Endothelial cell (in vitro differentiated cells): Measurements from ENCODE around the gene ELAC1. TPM values are rescaled to one million over a fixed set of nuclear protein-coding genes. Genes with fewer than 3 reads are reported as not detected.

Experiments
- DNase-seq: peaks from one replicate; pipeline ENCODE4 v3.0.0; 2021; ENCODE audit warnings: low spot score
- H3K27ac Mint-ChIP-seq: one replicate; pipeline ENCODE4 v1.8.0; 2021; ENCODE audit warnings: mixed read lengths, inconsistent platforms; ENCODE audit not compliant: unreplicated experiment
- H3K27me3 Mint-ChIP-seq: one replicate; pipeline ENCODE4 v1.8.0; 2021; ENCODE audit warnings: mild to moderate bottlenecking, moderate library complexity, mixed read lengths, inconsistent platforms; ENCODE audit not compliant: unreplicated experiment
- H3K36me3 Mint-ChIP-seq: one replicate; pipeline ENCODE4 v1.8.0; 2021; ENCODE audit warnings: mild to moderate bottlenecking, low read depth, mixed read lengths, inconsistent platforms; ENCODE audit not compliant: unreplicated experiment
- H3K4me1 Mint-ChIP-seq: one replicate; pipeline ENCODE4 v1.8.0; 2021; ENCODE audit warnings: mild to moderate bottlenecking, mixed read lengths, inconsistent platforms; ENCODE audit not compliant: unreplicated experiment
- H3K4me3 Mint-ChIP-seq: one replicate; pipeline ENCODE4 v1.8.0; 2021; ENCODE audit warnings: mild to moderate bottlenecking, mixed read lengths, inconsistent platforms; ENCODE audit not compliant: unreplicated experiment
- H3K9me3 Mint-ChIP-seq: one replicate; pipeline ENCODE4 v1.8.0; 2021; ENCODE audit warnings: mixed read lengths, inconsistent platforms; ENCODE audit not compliant: unreplicated experiment
- CTCF ChIP-seq: fragments of 200-600 bp; sonication (generic); IDR thresholded peaks from one replicate; pipeline ENCODE4 v1.5.0; 2021; ENCODE audit warnings: antibody characterized with exemption; ENCODE audit not compliant: unreplicated experiment
- total RNA-seq: library from RNA; stranded (reverse); fragmentation: NEBNext Ultra II Directional; extraction: Animal tissue kit (Norgen Biotek cat#: 25700); gene quantifications from one replicate; pipeline ENCODE4 v1.2.1, GENCODE V29; 2021; ENCODE audit not compliant: unreplicated experiment

Gene ELAC1
- total RNA-seq, 1 donor from 2014 or later, result 10.5 TPM

DNA sequence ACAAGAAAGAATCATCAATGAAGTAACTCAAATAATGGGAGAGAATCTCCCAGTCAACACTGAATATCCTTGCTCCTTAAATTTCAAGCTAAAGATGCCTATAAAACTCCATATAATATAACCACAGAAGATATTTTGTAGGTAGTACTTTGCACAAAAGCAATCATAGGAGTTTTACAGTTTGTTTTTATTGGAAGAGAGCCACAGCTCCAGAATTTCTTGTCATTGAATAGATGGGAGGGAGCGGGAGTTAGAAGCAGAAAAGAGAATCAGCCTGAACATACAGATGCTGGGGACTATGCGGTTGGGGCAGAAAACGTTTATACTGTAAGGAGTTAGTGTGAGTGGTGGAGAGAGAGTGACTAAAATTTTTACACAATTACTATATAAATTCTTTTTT is 43.9 kb downstream of the ELAC1 start:
- no peak for DNase-seq
- no peak for TF ChIP-seq CTCF
- H3K27ac Mint-ChIP-seq, result no peak overlapping the region

GRCh38 chr18:51012441-51012840 is 44.6 kb downstream of the ELAC1 start:
- no peak overlapping the region for H3K27ac Mint-ChIP-seq
- H3K36me3 Mint-ChIP-seq, result peaks cover 4% of the 10 kb centered on the region

More for the DNA sequence above, 43.9 kb downstream of the ELAC1 start:
- peaks cover 4% of the 10 kb centered on the region for H3K36me3 Mint-ChIP-seq
- H3K27me3 Mint-ChIP-seq, result peaks cover 2% of the 10 kb centered on the region
- no peaks in the 10 kb centered on the region for H3K4me1 Mint-ChIP-seq
- H3K4me3 Mint-ChIP-seq, result no peak overlapping the region
- no peaks in the 10 kb centered on the region for H3K9me3 Mint-ChIP-seq

GRCh38 chr18:51013259-51013658 is 45.4 kb downstream of the ELAC1 start:
- peaks cover 2% of the 10 kb centered on the region for H3K27me3 Mint-ChIP-seq
- no peak overlapping the region for H3K27ac Mint-ChIP-seq
- no peak overlapping the region for H3K4me3 Mint-ChIP-seq
- no peak for DNase-seq
- peaks cover 4% of the 10 kb centered on the region for H3K36me3 Mint-ChIP-seq
- no peaks in the 10 kb centered on the region for H3K4me1 Mint-ChIP-seq
- H3K9me3 Mint-ChIP-seq, result no peaks in the 10 kb centered on the region
- no peak for TF ChIP-seq CTCF

More at GRCh38 chr18:51012441-51012840, 44.6 kb downstream of the ELAC1 start:
- Mint-ChIP-seq H3K4me1 (no peaks in the 10 kb centered on the region), H3K9me3 (no peaks in the 10 kb centered on the region), H3K4me3 (no peak overlapping the region), H3K27me3 (peaks cover 2% of the 10 kb centered on the region)
- no peak for DNase-seq
- TF ChIP-seq CTCF, result no peak

- no peaks in the 10 kb centered on the region for H3K36me3 Mint-ChIP-seq
- no peaks in the 10 kb centered on the region for H3K9me3 Mint-ChIP-seq
- no peaks in the 10 kb centered on the region for H3K27me3 Mint-ChIP-seq
- TF ChIP-seq CTCF, result no peak
- H3K4me1 Mint-ChIP-seq, result no peaks in the 10 kb centered on the region
- H3K27ac Mint-ChIP-seq, result no peak overlapping the region
- no peak for DNase-seq
- H3K4me3 Mint-ChIP-seq, result no peak overlapping the region
Measured at GRCh38 chr18:51017140-51017879, 49.5 kb downstream of the ELAC1 start.

DNA sequence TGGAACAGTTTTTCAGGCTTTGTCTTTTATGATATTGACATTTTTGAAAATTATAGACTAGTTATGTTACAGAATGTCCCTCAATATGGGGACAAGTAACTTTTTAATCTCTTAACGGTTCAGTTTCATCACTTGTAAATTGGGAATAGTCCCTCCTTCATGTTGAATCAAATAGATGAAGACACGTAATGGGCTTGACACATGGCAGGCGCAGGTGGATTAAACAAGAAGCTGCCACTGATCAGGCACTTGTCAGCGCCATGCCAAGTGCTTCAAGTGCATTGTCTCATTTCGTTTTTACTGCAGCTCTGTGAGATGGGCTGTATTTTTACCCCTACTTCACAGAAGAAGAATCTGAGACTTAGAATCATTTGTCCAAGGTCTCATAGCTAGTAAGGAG is 52.7 kb downstream of the ELAC1 start:
- no peak overlapping the region for H3K4me3 Mint-ChIP-seq

More for the DNA sequence above, 52.7 kb downstream of the ELAC1 start:
- H3K9me3 Mint-ChIP-seq, result no peaks in the 10 kb centered on the region
- no peak for DNase-seq
- H3K27ac Mint-ChIP-seq, result no peak overlapping the region
- H3K36me3 Mint-ChIP-seq, result peaks cover 6% of the 10 kb centered on the region
- no peaks in the 10 kb centered on the region for H3K27me3 Mint-ChIP-seq
- no peaks in the 10 kb centered on the region for H3K4me1 Mint-ChIP-seq
- no peak for TF ChIP-seq CTCF
